Measurements from ENCODE around the gene SPP2.

SPP2 gene

GRCh38 chr2:234071664-234072063 is 21.2 kb downstream of the SPP2 start:
- Histone ChIP-seq H3K36me3 (ENCODE audit: control insufficient read depth, insufficient read depth, low read length) (no peaks in the 10 kb centered on the region), H3K4me3 (replicated peaks; ENCODE audit: low read depth, low read length) (no peak overlapping the region), H3K27me3 (replicated peaks; ENCODE audit: control insufficient read depth, insufficient read depth, low read length) (no peaks in the 10 kb centered on the region)
- no peak for TF ChIP-seq CTCF (IDR thresholded peaks at IDR 0.05; ENCODE audit: insufficient read depth, low read length, poor library complexity, severe bottlenecking)
- DNase-seq (ENCODE audit: extremely low read depth, insufficient read length): no peak

DNA sequence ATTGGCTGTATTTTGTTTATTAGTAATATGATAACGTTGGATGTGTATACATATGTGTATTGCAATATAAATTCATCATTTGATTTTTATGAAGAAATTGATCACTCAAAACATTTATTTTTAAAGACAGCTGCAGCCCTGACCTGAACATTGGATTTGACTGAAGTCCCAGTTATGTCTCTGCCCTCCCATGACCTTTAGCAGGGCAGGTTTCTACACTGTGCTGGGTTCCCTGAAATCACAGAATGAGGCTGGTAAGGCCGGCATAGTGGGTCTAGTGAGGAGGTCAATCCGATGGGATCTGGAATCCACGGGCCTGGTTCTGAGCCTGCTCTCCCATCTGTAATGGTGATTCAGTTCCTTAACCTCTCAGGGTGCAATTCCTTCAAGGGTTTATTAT is 22.0 kb downstream of the SPP2 start:
- no peaks in the 10 kb centered on the region for H3K36me3 ChIP-seq (ENCODE audit: control insufficient read depth, insufficient read depth, low read length)
- no peak for TF ChIP-seq CTCF (IDR thresholded peaks at IDR 0.05; ENCODE audit: insufficient read depth, low read length, poor library complexity, severe bottlenecking)
- no peak overlapping the region for H3K4me3 ChIP-seq (replicated peaks; ENCODE audit: low read depth, low read length)
- no peak for DNase-seq (ENCODE audit: extremely low read depth, insufficient read length)
- H3K27me3 ChIP-seq (replicated peaks; ENCODE audit: control insufficient read depth, insufficient read depth, low read length): no peaks in the 10 kb centered on the region

DNA sequence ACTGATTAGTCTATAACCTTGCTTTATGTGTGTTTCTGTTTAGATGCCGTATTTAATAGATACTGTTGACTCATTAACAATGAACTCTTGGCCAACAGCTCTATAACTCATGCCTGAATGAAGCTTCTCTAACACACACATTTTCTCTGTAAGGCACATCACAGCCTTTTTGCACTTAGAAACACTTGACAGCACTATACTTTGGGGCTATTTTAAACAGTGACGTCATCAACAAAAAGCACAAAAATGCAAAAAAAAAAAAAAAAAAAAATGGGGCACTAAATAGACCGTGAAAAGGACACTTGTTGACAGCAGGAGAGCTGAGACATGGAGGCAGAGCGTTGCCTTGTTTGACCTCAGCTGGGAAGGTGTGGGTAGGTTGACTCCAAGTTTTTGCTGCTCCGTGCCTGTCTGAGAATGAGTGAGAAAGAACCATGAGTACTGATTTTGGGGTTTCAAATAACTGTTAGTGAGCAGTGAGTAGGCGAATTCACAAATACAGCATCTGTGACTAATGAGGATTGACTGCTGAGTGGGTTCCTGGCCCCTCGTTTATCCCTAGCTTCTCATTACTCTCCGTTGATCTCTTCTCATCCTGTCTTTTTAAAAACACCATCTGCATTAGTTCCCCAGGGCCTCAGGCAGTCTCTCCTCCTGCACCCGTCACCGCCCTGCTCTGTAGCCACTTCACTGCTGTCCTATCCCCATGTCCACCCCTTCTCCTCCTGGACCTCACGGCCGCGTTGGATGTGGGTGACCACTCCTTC is 24.4 kb downstream of the SPP2 start:
- no peaks in the 10 kb centered on the region for H3K27me3 ChIP-seq (replicated peaks; ENCODE audit: control insufficient read depth, insufficient read depth, low read length)
- DNase-seq (ENCODE audit: extremely low read depth, insufficient read length): no peak
- no peak overlapping the region for H3K4me3 ChIP-seq (replicated peaks; ENCODE audit: low read depth, low read length)
- H3K36me3 ChIP-seq (ENCODE audit: control insufficient read depth, insufficient read depth, low read length): no peaks in the 10 kb centered on the region
- TF ChIP-seq CTCF (IDR thresholded peaks at IDR 0.05; ENCODE audit: insufficient read depth, low read length, poor library complexity, severe bottlenecking): no peak

- TF ChIP-seq CTCF (IDR thresholded peaks at IDR 0.05; ENCODE audit: insufficient read depth, low read length, poor library complexity, severe bottlenecking): no peak
- no peak overlapping the region for H3K4me3 ChIP-seq (replicated peaks; ENCODE audit: low read depth, low read length)
- no peaks in the 10 kb centered on the region for H3K27me3 ChIP-seq (replicated peaks; ENCODE audit: control insufficient read depth, insufficient read depth, low read length)
- H3K36me3 ChIP-seq (ENCODE audit: control insufficient read depth, insufficient read depth, low read length): no peaks in the 10 kb centered on the region
- no peak for DNase-seq (ENCODE audit: extremely low read depth, insufficient read length)
These were observed 25.0 kb downstream of the SPP2 start for GRCh38 chr2:234075518-234075915.

- no peak for DNase-seq (ENCODE audit: extremely low read depth, insufficient read length)
- no peak for TF ChIP-seq CTCF (IDR thresholded peaks at IDR 0.05; ENCODE audit: insufficient read depth, low read length, poor library complexity, severe bottlenecking)
- H3K27me3 ChIP-seq (replicated peaks; ENCODE audit: control insufficient read depth, insufficient read depth, low read length): no peaks in the 10 kb centered on the region
- H3K36me3 ChIP-seq (ENCODE audit: control insufficient read depth, insufficient read depth, low read length): no peaks in the 10 kb centered on the region
- no peak overlapping the region for H3K4me3 ChIP-seq (replicated peaks; ENCODE audit: low read depth, low read length)
These were observed 25.4 kb downstream of the SPP2 start for GRCh38 chr2:234075947-234076346.

DNA sequence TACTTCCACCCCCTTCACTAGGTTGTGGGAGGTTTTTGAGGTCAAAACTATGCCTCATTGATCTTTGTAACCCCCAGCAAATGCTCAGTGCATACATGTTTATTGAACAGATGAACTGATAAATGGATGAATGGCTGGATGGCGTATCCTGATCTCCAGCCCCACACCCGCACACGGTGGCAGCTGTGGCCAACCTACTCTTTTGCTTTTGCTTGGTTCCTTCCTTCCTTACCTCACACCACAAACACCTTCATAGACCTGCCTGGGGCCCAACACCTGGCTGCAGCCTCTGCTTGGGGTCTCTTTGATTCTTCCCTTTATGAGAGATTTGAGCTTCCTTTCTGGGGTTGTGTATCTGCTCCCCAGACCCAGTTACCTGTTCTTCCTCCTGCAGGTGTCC is 25.9 kb downstream of the SPP2 start:
- TF ChIP-seq CTCF (IDR thresholded peaks at IDR 0.05; ENCODE audit: insufficient read depth, low read length, poor library complexity, severe bottlenecking): no peak
- Histone ChIP-seq H3K36me3 (ENCODE audit: control insufficient read depth, insufficient read depth, low read length) (no peaks in the 10 kb centered on the region), H3K27me3 (replicated peaks; ENCODE audit: control insufficient read depth, insufficient read depth, low read length) (no peaks in the 10 kb centered on the region), H3K4me3 (replicated peaks; ENCODE audit: low read depth, low read length) (no peak overlapping the region)
- no peak for DNase-seq (ENCODE audit: extremely low read depth, insufficient read length)
